Measurements from ENCODE around the gene GNG14. TPM values are rescaled to one million over a fixed set of nuclear protein-coding genes. Genes with fewer than 3 reads are reported as not detected.
A peak's percentile ranks its signal among the peaks of the same experiment; 100 is the strongest.

Gene GNG14
- total RNA-seq, 3 donors from 2014 or later (not counting 1 experiment from before 2014, with no cell fraction given) = not detected

GRCh38 chr19:12695096-12695495, 7.3 kb downstream of the GNG14 start:
- Mint-ChIP-seq H3K27ac (no peak overlapping the region), H3K4me3 (peak overlapping the region; percentile 35)
- TF ChIP-seq, protein P1, sequence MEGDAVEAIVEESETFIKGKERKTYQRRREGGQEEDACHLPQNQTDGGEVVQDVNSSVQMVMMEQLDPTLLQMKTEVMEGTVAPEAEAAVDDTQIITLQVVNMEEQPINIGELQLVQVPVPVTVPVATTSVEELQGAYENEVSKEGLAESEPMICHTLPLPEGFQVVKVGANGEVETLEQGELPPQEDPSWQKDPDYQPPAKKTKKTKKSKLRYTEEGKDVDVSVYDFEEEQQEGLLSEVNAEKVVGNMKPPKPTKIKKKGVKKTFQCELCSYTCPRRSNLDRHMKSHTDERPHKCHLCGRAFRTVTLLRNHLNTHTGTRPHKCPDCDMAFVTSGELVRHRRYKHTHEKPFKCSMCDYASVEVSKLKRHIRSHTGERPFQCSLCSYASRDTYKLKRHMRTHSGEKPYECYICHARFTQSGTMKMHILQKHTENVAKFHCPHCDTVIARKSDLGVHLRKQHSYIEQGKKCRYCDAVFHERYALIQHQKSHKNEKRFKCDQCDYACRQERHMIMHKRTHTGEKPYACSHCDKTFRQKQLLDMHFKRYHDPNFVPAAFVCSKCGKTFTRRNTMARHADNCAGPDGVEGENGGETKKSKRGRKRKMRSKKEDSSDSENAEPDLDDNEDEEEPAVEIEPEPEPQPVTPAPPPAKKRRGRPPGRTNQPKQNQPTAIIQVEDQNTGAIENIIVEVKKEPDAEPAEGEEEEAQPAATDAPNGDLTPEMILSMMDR (IDR thresholded peaks at IDR 0.05) = no peak

GRCh38 chr19:12695514-12695913, 7.7 kb downstream of the GNG14 start:
- Histone ChIP-seq H3K27me3 (ENCODE audit: control insufficient read depth, insufficient read depth, low read length) (no peaks in the 10 kb centered on the region), H3K27ac (ENCODE audit: low read length) (no peak overlapping the region), H3K9me3 (ENCODE audit: control insufficient read depth, insufficient read depth, low read length) (no peaks in the 10 kb centered on the region), H3K36me3 (ENCODE audit: control insufficient read depth, insufficient read depth, low read length) (no peaks in the 10 kb centered on the region), H3K4me3 (ENCODE audit: low read length) (no peak overlapping the region), H3K4me1 (ENCODE audit: control insufficient read depth, insufficient read depth, low read length) (peaks cover 19% of the 10 kb centered on the region)
- peaks cover 0 to 4% of the 10 kb centered on the region in 2 donors for H3K4me1 Mint-ChIP-seq
- ATAC-seq = no peak
- TF ChIP-seq, protein P1 (IDR thresholded peaks at IDR 0.05) = no peak
- no peak for DNase-seq
- H3K27me3 Mint-ChIP-seq (ENCODE audit: low read depth in 2 of 2) = no peaks in the 10 kb centered on the region
- intact Hi-C loops (cut with micrococcal nuclease) = no loop called here
- H3K36me3 Mint-ChIP-seq = no peaks in the 10 kb centered on the region
- 100% methylated on average over 1 of the region's 1 CpG for WGBS (ENCODE audit: insufficient coverage)
- H3K4me3 Mint-ChIP-seq = peak overlapping the region; percentile 50
- no peaks in the 10 kb centered on the region for H3K9me3 Mint-ChIP-seq
- no peak overlapping the region for H3K27ac Mint-ChIP-seq

More at GRCh38 chr19:12695096-12695495, 7.3 kb downstream of the GNG14 start:
- Mint-ChIP-seq H3K4me1 (peaks cover 0 to 4% of the 10 kb centered on the region in 2 donors), H3K27me3 (ENCODE audit: low read depth in 2 of 2) (no peaks in the 10 kb centered on the region), H3K36me3 (no peaks in the 10 kb centered on the region), H3K9me3 (no peaks in the 10 kb centered on the region)
- no peak overlapping the region for H3K4me3 ChIP-seq (ENCODE audit: low read length)
- ATAC-seq (no peak), DNase-seq (no peak)
- no peaks in the 10 kb centered on the region for H3K9me3 ChIP-seq (ENCODE audit: control insufficient read depth, insufficient read depth, low read length)
- H3K36me3 ChIP-seq (ENCODE audit: control insufficient read depth, insufficient read depth, low read length) = no peaks in the 10 kb centered on the region
- intact Hi-C loops (cut with micrococcal nuclease) = no loop called here
- H3K4me1 ChIP-seq (ENCODE audit: control insufficient read depth, insufficient read depth, low read length) = peaks cover 19% of the 10 kb centered on the region
- H3K27me3 ChIP-seq (ENCODE audit: control insufficient read depth, insufficient read depth, low read length) = no peaks in the 10 kb centered on the region
- no peak overlapping the region for H3K27ac ChIP-seq (ENCODE audit: low read length)
- 79% methylated on average over 2 of the region's 2 CpGs for WGBS (ENCODE audit: insufficient coverage)

GRCh38 chr19:12695997-12696365, 8.2 kb downstream of the GNG14 start:
- no peak for DNase-seq
- 3% methylated on average over 36 of the region's 36 CpGs for WGBS (ENCODE audit: insufficient coverage)
- H3K4me1 Mint-ChIP-seq = peaks cover 0 to 4% of the 10 kb centered on the region in 2 donors
- H3K9me3 Mint-ChIP-seq = no peaks in the 10 kb centered on the region
- H3K4me3 Mint-ChIP-seq = peak overlapping the region; percentile 93
- Histone ChIP-seq H3K4me3 (ENCODE audit: low read length) (peak overlapping the region; percentile 80), H3K36me3 (ENCODE audit: control insufficient read depth, insufficient read depth, low read length) (peaks cover 2% of the 10 kb centered on the region), H3K27me3 (ENCODE audit: control insufficient read depth, insufficient read depth, low read length) (no peaks in the 10 kb centered on the region), H3K9me3 (ENCODE audit: control insufficient read depth, insufficient read depth, low read length) (no peaks in the 10 kb centered on the region), H3K4me1 (ENCODE audit: control insufficient read depth, insufficient read depth, low read length) (peaks cover 19% of the 10 kb centered on the region), H3K27ac (ENCODE audit: low read length) (peak overlapping the region; percentile 94)
- H3K27ac Mint-ChIP-seq = peak overlapping the region; percentile 92 to 94
- TF ChIP-seq, protein P1 (IDR thresholded peaks at IDR 0.05) = no peak
- intact Hi-C loops (cut with micrococcal nuclease) = loop anchor here (1.0 kb wide), 1 partner anchor 15 kb away; the partner anchor contains the start of gene DHPS
- ATAC-seq = peak in 2 of 3 donors; percentile 3 to 21
- H3K36me3 Mint-ChIP-seq = no peaks in the 10 kb centered on the region
- H3K27me3 Mint-ChIP-seq (ENCODE audit: low read depth in 2 of 2) = no peaks in the 10 kb centered on the region

All from natural killer cell (primary cell).